HG03442 (cell line): Measurements from ENCODE around the gene MOV10.

Experiments
- ATAC-seq: cut with Tn5 transposase; IDR thresholded peaks from one replicate; pipeline ENCODE4 v1.9.1; 2021; ENCODE audit warnings: mild to moderate bottlenecking, moderate library complexity; ENCODE audit not compliant: unreplicated experiment

MOV10 gene

DNA sequence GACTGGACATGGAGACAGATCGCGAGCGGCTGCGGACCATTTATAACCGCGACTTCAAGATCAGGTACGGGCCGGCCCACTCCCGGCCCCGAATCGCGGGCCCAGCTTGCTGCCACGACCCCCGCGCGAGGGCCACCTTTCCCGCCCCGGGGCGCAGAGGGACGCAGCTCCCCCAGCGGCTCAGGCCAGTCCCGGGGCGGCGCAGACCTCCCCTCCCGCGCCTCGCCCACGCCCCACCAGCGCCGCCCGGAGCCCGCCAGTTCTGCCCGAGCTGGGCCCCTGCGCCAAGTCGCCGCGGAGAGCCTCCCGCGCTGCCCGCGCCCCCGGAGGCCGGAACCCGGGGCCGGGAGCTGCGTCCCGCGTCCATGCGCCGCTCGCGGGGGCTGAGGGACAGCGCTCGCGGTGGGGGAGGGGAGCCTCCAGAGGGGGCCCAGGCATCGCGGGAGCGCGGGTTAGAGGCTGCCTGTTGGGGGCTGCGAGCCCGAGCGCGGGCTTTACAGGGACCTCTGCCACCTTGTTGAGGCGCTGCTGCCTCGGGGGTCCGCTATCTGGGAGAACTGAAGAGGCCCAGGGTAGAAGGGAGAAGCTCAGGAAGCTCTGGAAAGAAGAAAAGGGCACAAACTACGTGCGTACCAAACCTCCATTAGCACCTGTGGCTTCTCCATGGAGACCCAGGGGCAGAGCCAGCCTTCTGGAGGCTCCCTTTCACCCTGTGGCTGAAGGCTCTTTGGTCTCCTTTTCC, 698 bp downstream of the MOV10 start:
- ATAC-seq = peak; percentile 47

- no peak for ATAC-seq
These were observed 1.4 kb downstream of the MOV10 start for GRCh38 chr1:112675728-112676381.

DNA sequence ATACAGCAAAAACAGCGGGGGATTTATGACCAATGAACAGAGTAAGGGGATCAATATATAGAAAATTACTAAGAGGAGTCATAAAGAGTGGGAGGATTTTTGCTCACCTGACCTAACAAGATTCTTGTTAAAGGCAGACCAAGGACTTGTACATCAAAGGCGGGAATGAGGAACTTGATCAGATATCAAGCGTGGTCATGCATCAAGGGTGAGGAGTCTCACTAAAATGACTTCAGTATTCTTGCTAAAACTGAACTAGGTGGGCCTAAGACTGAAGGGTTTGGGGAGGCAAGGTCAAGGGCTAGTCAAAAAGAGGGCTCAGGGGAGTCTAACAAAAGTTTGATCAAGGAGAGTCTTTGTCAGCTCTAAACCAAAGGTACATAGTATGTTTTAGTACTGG, 2.1 kb downstream of the MOV10 start:
- no peak for ATAC-seq

GRCh38 chr1:112677501-112677900, 3.0 kb downstream of the MOV10 start:
- no peak for ATAC-seq

GRCh38 chr1:112678605-112679004, 4.1 kb downstream of the MOV10 start:
- no peak for ATAC-seq

DNA sequence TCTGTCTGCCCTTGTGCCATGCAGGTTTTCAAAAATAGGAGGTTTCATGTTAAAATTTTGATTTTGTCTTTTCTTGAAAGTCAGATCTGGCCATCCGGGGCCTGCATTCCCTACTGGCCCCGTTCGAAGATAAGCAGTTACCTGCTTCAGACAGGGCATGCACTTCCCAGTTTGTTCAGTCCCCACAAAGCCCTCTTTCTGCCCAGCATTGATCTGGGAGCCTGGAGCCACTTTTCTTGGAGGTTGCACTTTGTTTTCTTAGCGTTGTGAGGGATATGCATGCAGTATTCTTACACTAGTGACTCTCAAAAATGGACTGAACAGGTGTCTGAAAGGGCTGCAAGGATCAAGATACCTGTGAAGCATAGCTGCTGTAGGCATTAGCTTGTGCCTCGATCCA, 11.5 kb downstream of the MOV10 start:
- ATAC-seq = no peak

DNA sequence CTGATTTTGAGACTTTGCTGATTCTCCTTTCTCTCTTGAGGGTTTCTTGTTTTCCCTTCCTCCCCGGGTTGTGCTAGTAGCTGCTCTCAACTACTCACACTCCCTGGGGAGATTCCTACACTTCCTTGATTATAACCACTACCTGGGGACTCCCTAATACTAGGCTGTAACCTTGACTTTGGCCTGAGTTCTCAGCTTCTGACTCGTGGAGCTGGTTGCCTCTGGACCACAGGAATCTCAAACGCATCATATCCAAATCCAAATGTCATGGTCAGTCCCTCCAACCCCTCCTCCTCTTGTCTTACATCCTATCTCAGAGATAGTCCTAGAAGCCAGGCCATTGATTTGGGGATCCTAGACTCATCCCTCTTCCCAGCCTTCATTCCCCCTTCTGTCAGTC, 12.0 kb downstream of the MOV10 start:
- no peak for ATAC-seq

DNA sequence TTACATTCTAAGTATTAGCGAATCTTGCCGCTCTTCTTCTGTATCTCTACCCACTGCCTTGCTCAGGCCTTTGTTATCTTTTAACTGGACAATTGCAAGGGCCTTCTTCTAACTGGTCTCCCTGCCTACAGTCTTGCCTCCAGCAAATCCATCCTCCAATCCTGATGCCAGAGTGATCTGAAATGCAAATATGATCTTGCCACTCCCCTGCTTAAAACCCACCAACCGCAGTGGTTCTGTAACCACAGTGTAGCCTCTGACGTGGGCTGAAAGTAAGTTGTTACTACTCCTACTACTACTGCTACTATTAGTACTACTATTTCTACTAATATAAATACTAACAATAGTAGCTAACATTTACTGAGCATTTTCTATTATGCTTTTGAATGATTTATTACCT, 12.4 kb downstream of the MOV10 start:
- no peak for ATAC-seq

DNA sequence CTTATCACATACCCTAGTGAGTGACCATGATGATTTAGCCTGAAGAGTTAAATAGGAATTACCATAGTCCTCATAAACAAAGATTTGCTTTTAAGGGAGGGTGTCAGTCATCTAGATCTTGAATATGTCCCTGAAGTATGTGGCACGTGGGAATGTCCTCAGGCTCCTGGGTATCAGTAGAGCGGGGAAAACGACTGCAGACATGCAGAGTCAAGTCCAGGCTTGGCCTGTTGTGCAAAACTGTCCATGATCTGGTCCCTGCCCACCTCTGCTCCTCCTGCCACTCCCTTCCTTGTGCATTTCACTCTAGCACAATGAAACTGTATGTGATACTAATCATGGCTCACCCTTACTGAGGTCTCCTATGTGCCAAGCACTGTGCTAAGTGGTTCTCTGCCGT, 12.9 kb downstream of the MOV10 start:
- no peak for ATAC-seq

- ATAC-seq = no peak
These were observed 13.5 kb downstream of the MOV10 start for GRCh38 chr1:112687785-112688496.

GRCh38 chr1:112688781-112689193, 14.3 kb downstream of the MOV10 start:
- ATAC-seq = no peak

GRCh38 chr1:112689196-112689841, 14.9 kb downstream of the MOV10 start:
- ATAC-seq = no peak

DNA sequence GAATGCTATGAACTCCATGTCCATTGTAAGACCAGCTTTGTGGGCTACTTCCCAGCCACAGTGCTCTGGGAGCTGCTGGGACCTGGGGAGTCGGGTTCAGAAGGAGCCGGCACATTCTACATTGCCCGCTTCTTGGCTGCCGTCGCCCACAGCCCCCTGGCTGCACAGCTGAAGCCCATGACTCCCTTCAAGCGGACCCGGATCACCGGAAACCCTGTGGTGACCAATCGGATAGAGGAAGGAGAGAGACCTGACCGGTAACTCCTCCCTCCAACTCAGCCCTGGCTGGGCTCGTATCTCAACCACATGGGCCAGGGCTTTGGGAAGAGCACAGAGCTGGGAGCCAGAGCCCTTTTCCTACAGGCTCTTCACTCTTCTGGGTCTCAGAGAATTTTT, 15.4 kb downstream of the MOV10 start:
- no peak for ATAC-seq

DNA sequence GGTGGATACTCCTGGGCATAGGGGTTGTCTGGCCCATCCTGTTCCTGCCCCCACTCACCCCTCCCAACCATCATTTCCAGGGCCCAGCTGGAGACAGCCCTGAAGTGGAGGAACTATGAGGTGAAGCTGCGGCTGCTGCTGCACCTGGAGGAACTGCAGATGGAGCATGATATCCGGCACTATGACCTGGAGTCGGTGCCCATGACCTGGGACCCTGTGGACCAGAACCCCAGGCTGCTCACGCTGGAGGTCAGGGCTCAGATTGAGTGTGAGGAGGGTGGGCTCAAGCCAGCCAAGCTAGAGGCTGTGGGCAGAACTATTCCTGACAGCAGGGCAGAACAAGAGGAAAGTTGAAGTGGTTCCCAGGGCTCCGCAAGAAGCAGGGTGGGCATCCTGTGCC, 18.2 kb downstream of the MOV10 start:
- ATAC-seq = no peak

DNA sequence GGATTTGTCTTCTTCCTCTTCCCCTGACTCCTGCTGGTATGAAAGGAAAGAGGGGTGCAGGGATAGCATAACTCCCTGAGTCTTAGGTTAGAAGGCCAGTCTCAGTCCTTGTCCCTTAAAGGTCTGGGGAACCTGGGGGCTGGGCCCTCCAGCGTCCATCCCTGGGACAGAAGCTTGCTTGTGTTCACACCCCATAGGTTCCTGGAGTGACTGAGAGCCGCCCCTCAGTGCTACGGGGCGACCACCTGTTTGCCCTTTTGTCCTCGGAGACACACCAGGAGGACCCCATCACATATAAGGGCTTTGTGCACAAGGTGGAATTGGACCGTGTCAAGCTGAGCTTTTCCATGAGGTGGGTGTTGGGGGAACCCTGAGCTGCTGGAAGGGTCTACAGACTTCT, 19.4 kb downstream of the MOV10 start:
- ATAC-seq = no peak

DNA sequence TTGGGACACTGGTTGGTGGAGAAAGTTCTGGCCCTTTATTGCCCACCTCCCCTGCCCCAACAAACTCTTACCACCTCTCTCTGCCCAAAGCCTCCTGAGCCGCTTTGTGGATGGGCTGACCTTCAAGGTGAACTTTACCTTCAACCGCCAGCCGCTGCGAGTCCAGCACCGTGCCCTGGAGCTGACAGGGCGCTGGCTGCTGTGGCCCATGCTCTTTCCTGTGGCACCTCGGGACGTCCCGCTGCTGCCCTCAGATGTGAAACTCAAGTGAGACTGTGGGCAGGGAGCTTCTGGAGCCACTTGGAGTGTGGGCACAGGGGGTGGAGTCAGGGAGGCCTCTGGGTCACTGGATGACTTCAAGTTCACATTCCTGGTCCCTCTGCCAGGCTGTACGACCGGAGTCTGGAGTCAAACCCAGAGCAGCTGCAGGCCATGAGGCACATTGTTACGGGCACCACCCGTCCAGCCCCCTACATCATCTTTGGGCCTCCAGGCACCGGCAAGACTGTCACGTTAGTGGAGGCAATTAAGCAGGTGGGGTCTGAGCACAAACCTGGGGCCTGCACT, 20.0 kb downstream of the MOV10 start:
- ATAC-seq = no peak

GRCh38 chr1:112695276-112695675, 20.8 kb downstream of the MOV10 start:
- ATAC-seq = no peak

DNA sequence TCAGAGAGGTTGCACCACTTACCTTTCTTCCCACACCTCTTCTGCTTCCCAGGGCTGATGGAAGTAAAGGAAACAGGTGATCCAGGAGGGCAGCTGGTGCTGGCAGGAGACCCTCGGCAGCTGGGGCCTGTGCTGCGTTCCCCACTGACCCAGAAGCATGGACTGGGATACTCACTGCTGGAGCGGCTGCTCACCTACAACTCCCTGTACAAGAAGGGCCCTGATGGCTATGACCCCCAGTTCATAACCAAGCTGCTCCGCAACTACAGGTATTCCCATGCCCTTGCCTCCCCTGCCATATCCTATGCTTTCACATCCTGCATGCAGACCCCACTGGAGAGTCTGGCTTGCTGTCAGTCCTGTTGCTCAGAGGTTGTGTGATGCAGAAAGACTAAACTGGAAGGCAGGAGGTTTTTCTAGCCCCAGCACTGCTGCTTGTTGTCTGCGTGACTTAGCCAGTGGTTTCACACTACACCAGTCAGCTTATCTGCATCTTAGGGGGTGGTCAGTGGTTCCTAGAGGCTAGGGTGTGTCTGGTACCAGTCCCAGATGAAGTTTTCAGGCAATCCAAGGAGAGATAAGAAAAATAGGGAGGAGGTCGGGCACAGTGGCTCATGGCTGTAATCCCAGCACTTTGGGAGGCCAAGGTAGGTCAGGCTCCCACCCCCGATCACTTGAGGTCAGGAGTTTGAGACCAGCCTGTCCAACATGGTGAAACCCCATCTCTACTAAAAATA, 22.3 kb downstream of the MOV10 start:
- ATAC-seq = no peak

DNA sequence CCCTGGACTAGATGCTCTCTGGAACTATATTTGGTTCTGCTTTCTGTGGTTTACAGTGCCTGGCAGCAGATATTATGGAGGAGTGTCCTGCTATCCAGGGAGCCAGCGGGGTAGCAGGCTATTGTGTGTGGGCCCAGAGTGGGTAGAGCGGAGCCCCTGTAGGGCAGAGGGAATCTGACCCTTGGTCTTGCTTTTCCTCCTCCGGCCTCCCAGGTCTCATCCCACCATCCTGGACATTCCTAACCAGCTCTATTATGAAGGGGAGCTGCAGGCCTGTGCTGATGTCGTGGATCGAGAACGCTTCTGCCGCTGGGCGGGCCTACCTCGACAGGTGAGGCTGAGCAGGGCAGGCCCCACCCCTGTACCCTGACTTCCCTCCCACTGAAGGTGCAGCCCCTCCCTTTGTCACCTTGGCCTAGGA, 23.3 kb downstream of the MOV10 start:
- ATAC-seq = no peak
